Activated naive CD4-positive, alpha-beta T cell treated with anti-CD3 and anti-CD28 coated beads, Interleukin-2, amount 10 ng/mL, durations not matched to agents 7 days and 5 days (primary cell): Measurements from ENCODE around the gene TUBGCP2.
"Not testable (repeated sequence)": the region's sequence is repeated elsewhere in the genome, so short reads cannot be mapped to it uniquely, and the experiment has no call there.

Source experiments
- CTCF ChIA-PET: fragments of 350-600 bp; sonication (Branson Sonifier 250); formaldehyde crosslinking; loops from one replicate; lab custom pipeline; 2021; ENCODE audit warnings: antibody characterized with exemption; lab: Charles Lee
- DNase-seq: peaks from one replicate; pipeline ENCODE4 v3.0.0-alpha.2; 2020
- H3K27ac Mint-ChIP-seq: one replicate; pipeline ENCODE4 v1.8.0; 2021; ENCODE audit warnings: mild to moderate bottlenecking, moderate library complexity, mixed read lengths
- H3K27me3 Mint-ChIP-seq: one replicate; pipeline ENCODE4 v1.8.0; 2021; ENCODE audit warnings: mild to moderate bottlenecking, mixed read lengths
- H3K36me3 Mint-ChIP-seq: one replicate; pipeline ENCODE4 v1.8.0; 2021; ENCODE audit warnings: mixed read lengths
- H3K4me1 Mint-ChIP-seq: one replicate; pipeline ENCODE4 v1.8.0; 2021; ENCODE audit warnings: mixed read lengths
- H3K4me3 Mint-ChIP-seq: one replicate; pipeline ENCODE4 v1.8.0; 2021; ENCODE audit warnings: mild to moderate bottlenecking, moderate library complexity, mixed read lengths
- H3K9me3 Mint-ChIP-seq: one replicate; pipeline ENCODE4 v1.8.0; 2021; ENCODE audit warnings: mixed read lengths

TUBGCP2 gene

DNA sequence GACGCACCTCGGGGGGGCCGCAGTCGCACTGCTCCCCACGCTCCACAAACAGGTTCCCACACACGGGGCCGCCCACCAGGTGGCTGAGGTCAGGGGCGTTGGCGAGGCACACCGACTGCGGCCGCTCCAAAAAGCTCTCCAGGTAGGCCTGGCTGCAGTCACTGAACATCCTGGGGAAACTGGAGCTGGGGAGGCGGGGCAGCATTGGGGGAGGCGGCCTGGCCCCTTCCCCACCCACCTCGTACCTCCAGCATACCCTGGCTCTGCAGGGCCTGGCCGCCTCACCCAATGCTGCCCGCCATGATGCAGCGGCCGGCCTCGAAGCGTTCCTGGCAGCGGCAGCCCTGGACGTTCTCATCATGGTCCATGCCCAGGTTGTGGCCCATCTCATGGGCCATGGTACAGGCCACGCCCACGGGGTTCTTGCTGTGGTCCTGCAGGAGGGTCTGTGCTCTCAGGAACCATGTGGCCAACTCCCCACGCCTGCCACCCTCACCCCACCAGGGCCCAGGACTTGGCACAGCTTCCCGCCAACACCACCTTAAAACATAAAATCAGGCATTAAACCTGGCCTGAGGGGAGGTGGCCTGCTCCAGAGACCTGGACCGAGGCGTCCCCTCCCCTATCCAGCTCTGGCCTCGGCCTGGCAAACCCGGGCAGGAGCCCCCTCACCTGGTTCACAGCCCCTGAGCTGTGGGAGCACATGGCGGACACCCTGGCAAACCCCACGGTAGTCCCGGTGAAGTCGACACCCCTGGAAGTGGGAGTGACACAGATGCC, 37.0 kb downstream of the TUBGCP2 start:
- H3K27ac Mint-ChIP-seq = no peak overlapping the region
- peaks cover 6% of the 10 kb centered on the region for H3K36me3 Mint-ChIP-seq
- no peak for DNase-seq
- no peaks in the 10 kb centered on the region for H3K27me3 Mint-ChIP-seq
- CTCF ChIA-PET = no interaction called here
- H3K4me1 Mint-ChIP-seq = peaks cover 16% of the 10 kb centered on the region
- H3K9me3 Mint-ChIP-seq = no peaks in the 10 kb centered on the region
- H3K4me3 Mint-ChIP-seq = no peak overlapping the region

DNA sequence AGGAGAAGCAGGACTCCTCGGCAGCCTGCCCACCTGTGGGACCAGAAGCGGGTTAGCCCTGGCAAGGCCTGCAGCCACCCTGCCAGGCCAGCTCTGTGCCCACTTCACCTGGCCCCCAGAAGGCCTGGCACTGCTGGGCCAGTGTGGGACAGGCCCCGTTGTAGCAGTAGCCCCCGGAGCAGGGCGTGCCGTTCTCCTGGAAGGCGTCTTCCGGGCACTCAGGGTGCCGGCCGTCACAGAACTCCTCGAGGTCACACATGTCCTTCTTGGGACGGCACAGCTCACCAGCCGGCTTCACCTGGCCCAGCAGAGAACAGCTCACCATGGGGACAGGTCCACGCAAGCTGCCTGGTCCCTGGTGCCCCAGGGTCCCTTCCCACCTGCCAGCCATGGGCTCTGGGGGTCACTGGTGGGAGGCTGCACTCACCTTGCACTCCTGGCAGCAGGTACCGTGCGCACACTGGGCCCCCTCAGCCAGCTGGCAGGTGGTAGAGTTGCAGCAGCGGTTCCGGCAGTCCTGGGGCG, 37.8 kb downstream of the TUBGCP2 start:
- H3K4me1 Mint-ChIP-seq = peaks cover 17% of the 10 kb centered on the region
- H3K27me3 Mint-ChIP-seq = no peaks in the 10 kb centered on the region
- no peak overlapping the region for H3K27ac Mint-ChIP-seq
- H3K36me3 Mint-ChIP-seq = peaks cover 9% of the 10 kb centered on the region
- CTCF ChIA-PET = no interaction called here
- H3K9me3 Mint-ChIP-seq = no peaks in the 10 kb centered on the region
- no peak for DNase-seq
- no peak overlapping the region for H3K4me3 Mint-ChIP-seq

DNA sequence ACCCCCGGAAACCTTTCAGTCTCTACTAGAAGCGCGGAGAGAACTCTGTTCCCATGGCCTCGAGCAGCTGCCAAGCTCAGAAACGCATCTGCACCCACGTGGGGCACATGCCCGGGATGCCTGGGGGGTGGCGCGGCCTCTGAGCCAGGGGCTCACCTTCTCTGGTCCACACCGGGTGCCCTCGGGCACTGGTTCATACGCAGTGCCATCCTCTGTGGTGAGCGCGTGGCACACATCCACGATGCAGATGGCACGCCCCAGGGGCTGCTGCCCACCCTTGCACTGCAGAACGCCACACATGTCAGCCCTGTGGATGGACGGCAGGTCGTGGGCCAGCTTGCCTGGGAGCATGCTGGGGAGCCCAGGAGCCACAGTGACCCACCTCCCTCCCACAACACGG, 38.5 kb downstream of the TUBGCP2 start:
- Mint-ChIP-seq H3K27ac (no peak overlapping the region), H3K4me3 (no peak overlapping the region), H3K27me3 (no peaks in the 10 kb centered on the region), H3K9me3 (no peaks in the 10 kb centered on the region), H3K4me1 (peaks cover 18% of the 10 kb centered on the region), H3K36me3 (peaks cover 13% of the 10 kb centered on the region)
- CTCF ChIA-PET = no interaction called here
- no peak for DNase-seq

DNA sequence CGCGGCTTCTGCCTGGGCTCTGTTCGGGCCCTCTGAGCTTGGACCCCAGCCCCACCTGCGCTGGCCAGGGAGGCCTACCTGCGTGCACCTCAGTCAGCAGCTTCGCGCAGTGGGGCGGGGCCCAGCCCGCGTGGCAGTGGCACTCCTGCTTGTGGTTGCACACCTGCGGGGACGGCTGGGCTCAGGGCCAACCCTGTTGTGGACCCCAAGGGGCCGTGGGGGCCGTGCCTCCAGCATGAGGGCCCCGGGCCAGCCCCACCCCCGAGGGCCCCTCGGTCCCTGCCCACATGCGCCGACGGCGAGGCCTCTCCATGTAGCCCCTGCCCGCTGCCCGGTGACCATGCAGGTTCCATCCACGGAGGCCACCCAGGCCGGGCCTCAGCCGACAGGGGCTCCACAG, 39.3 kb downstream of the TUBGCP2 start:
- H3K4me3 Mint-ChIP-seq = no peak overlapping the region
- peaks cover 17% of the 10 kb centered on the region for H3K36me3 Mint-ChIP-seq
- no peaks in the 10 kb centered on the region for H3K9me3 Mint-ChIP-seq
- DNase-seq = no peak
- H3K27me3 Mint-ChIP-seq = no peaks in the 10 kb centered on the region
- peaks cover 19% of the 10 kb centered on the region for H3K4me1 Mint-ChIP-seq
- CTCF ChIA-PET = no interaction called here
- no peak overlapping the region for H3K27ac Mint-ChIP-seq

DNA sequence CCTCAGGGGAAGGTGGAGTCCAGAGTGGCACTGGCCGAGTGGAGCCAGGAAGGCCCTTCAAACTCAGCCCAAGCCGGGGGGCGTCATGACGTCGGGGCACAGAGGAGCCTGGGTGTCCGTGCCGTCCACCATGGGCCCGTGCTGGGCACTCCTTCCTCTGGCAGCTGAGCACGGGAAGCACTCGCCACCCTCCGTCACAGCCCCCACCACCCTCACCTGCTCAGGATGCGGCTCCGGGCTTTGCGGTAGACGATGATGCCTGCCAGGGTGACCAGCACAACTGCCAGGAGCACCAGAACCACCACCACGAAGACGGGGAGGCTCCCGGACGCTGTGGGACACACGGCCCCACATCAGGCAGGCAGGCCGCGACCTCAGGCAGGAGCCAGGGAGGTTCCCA, 40.1 kb downstream of the TUBGCP2 start:
- no peak overlapping the region for H3K27ac Mint-ChIP-seq
- H3K27me3 Mint-ChIP-seq = no peaks in the 10 kb centered on the region
- CTCF ChIA-PET = no interaction called here
- no peak for DNase-seq
- H3K4me3 Mint-ChIP-seq = no peak overlapping the region
- H3K4me1 Mint-ChIP-seq = peaks cover 27% of the 10 kb centered on the region
- H3K9me3 Mint-ChIP-seq = no peaks in the 10 kb centered on the region
- peaks cover 19% of the 10 kb centered on the region for H3K36me3 Mint-ChIP-seq

- no peak for DNase-seq
- Mint-ChIP-seq H3K4me3 (no peak overlapping the region), H3K27me3 (no peaks in the 10 kb centered on the region), H3K27ac (no peak overlapping the region), H3K36me3 (peaks cover 25% of the 10 kb centered on the region), H3K4me1 (peaks cover 34% of the 10 kb centered on the region), H3K9me3 (no peaks in the 10 kb centered on the region)
- CTCF ChIA-PET = no interaction called here
Measured at GRCh38 chr10:133267829-133268228, 40.8 kb downstream of the TUBGCP2 start.

- Mint-ChIP-seq H3K4me3 (no peak overlapping the region), H3K27me3 (no peaks in the 10 kb centered on the region), H3K4me1 (peaks cover 40% of the 10 kb centered on the region), H3K36me3 (peaks cover 29% of the 10 kb centered on the region), H3K27ac (no peak overlapping the region), H3K9me3 (no peaks in the 10 kb centered on the region)
- CTCF ChIA-PET = no interaction called here
- DNase-seq = no peak
Measured at GRCh38 chr10:133267293-133267692, 41.4 kb downstream of the TUBGCP2 start.

DNA sequence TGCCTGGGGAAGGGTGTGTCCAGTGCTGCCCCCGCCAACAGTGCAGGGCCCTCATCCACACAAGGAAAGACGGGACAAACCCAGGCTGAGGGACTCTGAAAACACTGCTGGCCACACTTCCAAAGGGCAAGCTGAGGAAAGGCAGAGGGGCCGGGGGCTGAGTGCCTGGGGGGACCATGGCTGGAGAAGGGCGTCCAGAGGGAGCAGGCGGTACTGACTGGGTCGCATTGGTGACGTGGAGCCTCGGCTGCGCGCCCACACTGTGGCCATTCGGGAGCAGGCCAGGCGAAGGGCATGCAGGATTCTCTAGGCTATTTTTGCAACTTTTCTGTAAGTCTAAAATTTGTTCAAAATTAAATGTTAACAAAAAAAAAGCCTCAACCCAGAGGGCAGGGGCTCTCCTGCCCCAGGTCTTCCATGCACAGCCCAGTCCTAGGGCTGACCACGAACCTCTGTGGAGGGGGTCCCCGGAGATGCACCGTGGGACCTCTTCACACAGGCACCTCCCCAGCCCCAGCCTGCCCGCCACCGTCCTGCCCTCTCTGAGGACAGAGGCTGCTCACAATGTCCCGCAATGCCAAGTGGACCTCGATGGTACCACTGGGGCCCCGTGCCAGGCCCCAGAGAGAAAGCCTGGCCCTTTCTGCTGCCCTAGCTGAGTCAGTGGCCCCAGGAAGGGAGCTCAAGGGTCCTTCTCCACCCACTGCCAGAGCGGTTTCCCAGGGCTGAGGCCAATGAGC, 42.4 kb downstream of the TUBGCP2 start:
- DNase-seq = no peak
- Mint-ChIP-seq H3K4me1 (peaks cover 43% of the 10 kb centered on the region), H3K9me3 (no peaks in the 10 kb centered on the region), H3K4me3 (no peak overlapping the region), H3K27me3 (no peaks in the 10 kb centered on the region), H3K27ac (no peak overlapping the region), H3K36me3 (peaks cover 24% of the 10 kb centered on the region)
- CTCF ChIA-PET = no interaction called here

DNA sequence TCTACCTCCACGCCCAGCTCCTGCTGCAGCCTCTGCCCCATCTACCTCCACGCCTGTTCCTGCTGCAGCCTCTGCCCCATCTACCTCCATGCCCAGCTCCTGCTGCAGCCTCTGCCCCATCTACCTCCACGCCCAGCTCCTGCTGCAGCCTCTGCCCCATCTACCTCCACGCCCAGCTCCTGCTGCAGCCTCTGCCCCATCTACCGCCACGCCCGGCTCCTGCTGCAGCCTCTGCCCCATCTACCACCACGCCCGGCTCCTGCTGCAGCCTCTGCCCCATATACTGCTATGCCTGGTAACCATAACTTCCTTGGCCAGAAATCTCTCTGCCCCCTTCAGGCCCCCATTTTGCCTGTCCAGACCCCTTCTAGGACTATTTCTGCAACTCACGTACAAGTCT, 43.6 kb downstream of the TUBGCP2 start:
- not testable (repeated sequence) for H3K4me3 Mint-ChIP-seq, H3K27ac Mint-ChIP-seq, H3K9me3 Mint-ChIP-seq, DNase-seq, H3K27me3 Mint-ChIP-seq
- Mint-ChIP-seq H3K36me3 (peaks cover 24% of the 10 kb centered on the region), H3K4me1 (peaks cover 55% of the 10 kb centered on the region)
- CTCF ChIA-PET = interaction anchor here (0.6 kb wide), 1 partner anchor 13 kb away, joined by 3 read pairs; no protein-coding TSS in a partner anchor

- H3K27ac Mint-ChIP-seq = peak overlapping the region; percentile 78
- peaks cover 61% of the 10 kb centered on the region for H3K4me1 Mint-ChIP-seq
- peaks cover 24% of the 10 kb centered on the region for H3K36me3 Mint-ChIP-seq
- CTCF ChIA-PET = interaction anchor here (0.6 to 1.7 kb wide), 4 partner anchors 11 to 121 kb away, joined by 3 to 6 read pairs (median 3); no protein-coding TSS in a partner anchor
- H3K4me3 Mint-ChIP-seq = peak overlapping the region; percentile 46
- peaks cover 9% of the 10 kb centered on the region for H3K27me3 Mint-ChIP-seq
- peak; percentile 77 for DNase-seq
- H3K9me3 Mint-ChIP-seq = no peaks in the 10 kb centered on the region
Measured at GRCh38 chr10:133264461-133264860, 44.2 kb downstream of the TUBGCP2 start.

GRCh38 chr10:133263674-133264073, 45.0 kb downstream of the TUBGCP2 start:
- Mint-ChIP-seq H3K27me3 (peaks cover 14% of the 10 kb centered on the region), H3K4me3 (no peak overlapping the region), H3K9me3 (no peaks in the 10 kb centered on the region), H3K36me3 (peaks cover 24% of the 10 kb centered on the region), H3K27ac (peak overlapping the region; percentile 78), H3K4me1 (peaks cover 67% of the 10 kb centered on the region)
- DNase-seq = no peak
- CTCF ChIA-PET = interaction anchor here (0.6 to 1.7 kb wide), 3 partner anchors 11 to 120 kb away, joined by 3 to 6 read pairs (median 3); no protein-coding TSS in a partner anchor

- H3K36me3 Mint-ChIP-seq = peaks cover 24% of the 10 kb centered on the region
- CTCF ChIA-PET = interaction anchor here (0.8 to 0.9 kb wide), 2 partner anchors 12 to 45 kb away, joined by 3 to 4 read pairs; no protein-coding TSS in a partner anchor
- no peak overlapping the region for H3K27ac Mint-ChIP-seq
- H3K9me3 Mint-ChIP-seq = no peaks in the 10 kb centered on the region
- peaks cover 14% of the 10 kb centered on the region for H3K27me3 Mint-ChIP-seq
- no peak overlapping the region for H3K4me3 Mint-ChIP-seq
- peaks cover 76% of the 10 kb centered on the region for H3K4me1 Mint-ChIP-seq
- DNase-seq = no peak
Measured at GRCh38 chr10:133262696-133263095, 46.0 kb downstream of the TUBGCP2 start.

DNA sequence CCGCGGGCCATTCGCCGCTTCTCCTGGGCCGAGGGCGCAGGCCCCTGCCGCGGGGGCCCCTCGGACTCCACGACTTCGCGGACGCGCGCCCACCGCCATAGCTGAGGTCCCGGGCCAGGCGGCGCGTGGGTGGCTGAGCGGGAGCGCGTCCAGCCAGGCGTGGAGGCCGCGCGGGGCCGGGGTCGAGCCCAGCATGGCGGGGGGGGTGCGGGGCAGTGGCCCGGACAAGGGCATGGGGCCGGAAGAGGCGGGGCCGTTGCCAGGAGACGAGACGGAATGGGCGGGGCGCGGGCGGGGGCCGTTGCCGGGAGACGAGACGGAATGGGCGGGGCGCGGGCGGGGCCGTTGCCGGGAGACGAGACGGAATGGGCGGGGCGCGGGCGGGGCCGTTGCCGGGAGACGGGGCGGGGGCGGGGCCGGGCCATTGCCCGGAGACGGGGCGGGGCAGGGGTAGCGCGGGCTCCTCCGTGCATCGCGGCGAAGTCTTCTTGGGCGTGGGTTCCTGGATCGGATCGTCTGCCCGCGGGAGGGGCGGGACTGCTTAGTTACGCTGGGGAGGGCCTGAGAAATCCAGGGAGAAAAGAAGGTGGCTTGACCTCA, 46.8 kb downstream of the TUBGCP2 start:
- peak overlapping the region; percentile 77 for H3K4me3 Mint-ChIP-seq
- H3K27me3 Mint-ChIP-seq = peaks cover 18% of the 10 kb centered on the region
- peaks cover 24% of the 10 kb centered on the region for H3K36me3 Mint-ChIP-seq
- peak; percentile 90 for DNase-seq
- H3K27ac Mint-ChIP-seq = peak overlapping the region; percentile 67
- H3K9me3 Mint-ChIP-seq = no peaks in the 10 kb centered on the region
- H3K4me1 Mint-ChIP-seq = peaks cover 84% of the 10 kb centered on the region
- CTCF ChIA-PET = no interaction called here
